Osteocyte (in vitro differentiated cells): Measurements from ENCODE around the gene MRPL22. TPM values are rescaled to one million over a fixed set of nuclear protein-coding genes. Genes with fewer than 3 reads are reported as not detected.
"Not testable (repeated sequence)": the region's sequence is repeated elsewhere in the genome, so short reads cannot be mapped to it uniquely, and the experiment has no call there.

Experiments used
- DNase-seq: peaks from one replicate; pipeline ENCODE4 v3.0.0; 2021; ENCODE audit warnings: mixed read lengths; ENCODE audit not compliant: unreplicated experiment; ENCODE audit errors: extremely low spot score
- H3K27ac Mint-ChIP-seq: one replicate; pipeline ENCODE4 v1.8.0; 2021; ENCODE audit warnings: mild to moderate bottlenecking, mixed read lengths; ENCODE audit not compliant: unreplicated experiment
- H3K27me3 Mint-ChIP-seq: one replicate; pipeline ENCODE4 v1.8.0; 2021; ENCODE audit warnings: mixed read lengths; ENCODE audit not compliant: unreplicated experiment
- H3K36me3 Mint-ChIP-seq: one replicate; pipeline ENCODE4 v1.8.0; 2021; ENCODE audit warnings: mixed read lengths; ENCODE audit not compliant: unreplicated experiment
- H3K4me1 Mint-ChIP-seq: one replicate; pipeline ENCODE4 v1.8.0; 2021; ENCODE audit warnings: mixed read lengths; ENCODE audit not compliant: unreplicated experiment
- H3K4me3 Mint-ChIP-seq: one replicate; pipeline ENCODE4 v1.8.0; 2021; ENCODE audit warnings: mild to moderate bottlenecking, moderate library complexity, mixed read lengths; ENCODE audit not compliant: unreplicated experiment
- H3K9me3 Mint-ChIP-seq: one replicate; pipeline ENCODE4 v1.8.0; 2021; ENCODE audit warnings: mixed read lengths; ENCODE audit not compliant: unreplicated experiment
- total RNA-seq: library from RNA; stranded (reverse); gene quantifications from 2 replicates; pipeline ENCODE4 v1.2.1, GENCODE V29; 2021
- TF ChIP-seq, protein P1 (sequence below): fragments of 200-600 bp; sonication (generic); IDR thresholded peaks from 2 replicates; pipeline ENCODE4 v1.5.0; 2021; ENCODE audit warnings: antibody characterized with exemption, mild to moderate bottlenecking, moderate library complexity

Gene MRPL22
- total RNA-seq, 1 donor from 2014 or later: 39.1 TPM

DNA sequence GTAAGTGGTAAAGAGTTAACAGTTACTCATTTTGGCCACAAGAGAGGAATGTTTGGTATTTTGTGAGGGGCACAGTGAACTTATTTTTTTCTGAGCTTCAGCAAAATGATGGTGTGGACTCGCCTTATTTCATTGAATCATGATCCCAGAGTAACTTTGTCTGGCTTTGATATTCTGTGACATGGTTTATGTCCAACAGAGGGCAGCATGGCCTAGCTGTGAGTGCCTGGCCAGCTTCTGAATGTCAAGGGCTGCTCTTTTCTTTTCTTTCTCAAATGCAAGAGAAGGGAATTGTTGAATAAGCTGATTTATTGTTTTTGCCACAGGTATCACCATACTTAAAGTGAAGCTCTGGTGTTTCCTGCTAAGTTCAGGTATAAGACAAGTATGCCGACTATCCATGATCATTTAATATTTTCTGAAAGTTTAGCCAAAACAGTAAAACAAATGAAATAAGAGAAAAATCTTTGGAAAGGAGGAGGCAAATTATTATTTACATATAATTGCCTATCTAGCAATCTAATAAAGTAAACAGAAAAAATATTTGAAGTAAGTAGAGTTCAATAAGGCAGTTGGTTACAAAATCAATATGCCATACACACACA lies 31.7 kb downstream of the MRPL22 start:
- H3K4me1 Mint-ChIP-seq: peaks cover 1% of the 10 kb centered on the region
- no peaks in the 10 kb centered on the region for H3K27me3 Mint-ChIP-seq
- H3K4me3 Mint-ChIP-seq: no peak overlapping the region
- no peak for DNase-seq
- H3K27ac Mint-ChIP-seq: no peak overlapping the region
- H3K36me3 Mint-ChIP-seq: peaks cover 13% of the 10 kb centered on the region
- no peaks in the 10 kb centered on the region for H3K9me3 Mint-ChIP-seq
- TF ChIP-seq, protein P1, sequence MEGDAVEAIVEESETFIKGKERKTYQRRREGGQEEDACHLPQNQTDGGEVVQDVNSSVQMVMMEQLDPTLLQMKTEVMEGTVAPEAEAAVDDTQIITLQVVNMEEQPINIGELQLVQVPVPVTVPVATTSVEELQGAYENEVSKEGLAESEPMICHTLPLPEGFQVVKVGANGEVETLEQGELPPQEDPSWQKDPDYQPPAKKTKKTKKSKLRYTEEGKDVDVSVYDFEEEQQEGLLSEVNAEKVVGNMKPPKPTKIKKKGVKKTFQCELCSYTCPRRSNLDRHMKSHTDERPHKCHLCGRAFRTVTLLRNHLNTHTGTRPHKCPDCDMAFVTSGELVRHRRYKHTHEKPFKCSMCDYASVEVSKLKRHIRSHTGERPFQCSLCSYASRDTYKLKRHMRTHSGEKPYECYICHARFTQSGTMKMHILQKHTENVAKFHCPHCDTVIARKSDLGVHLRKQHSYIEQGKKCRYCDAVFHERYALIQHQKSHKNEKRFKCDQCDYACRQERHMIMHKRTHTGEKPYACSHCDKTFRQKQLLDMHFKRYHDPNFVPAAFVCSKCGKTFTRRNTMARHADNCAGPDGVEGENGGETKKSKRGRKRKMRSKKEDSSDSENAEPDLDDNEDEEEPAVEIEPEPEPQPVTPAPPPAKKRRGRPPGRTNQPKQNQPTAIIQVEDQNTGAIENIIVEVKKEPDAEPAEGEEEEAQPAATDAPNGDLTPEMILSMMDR: peak; percentile 65

DNA sequence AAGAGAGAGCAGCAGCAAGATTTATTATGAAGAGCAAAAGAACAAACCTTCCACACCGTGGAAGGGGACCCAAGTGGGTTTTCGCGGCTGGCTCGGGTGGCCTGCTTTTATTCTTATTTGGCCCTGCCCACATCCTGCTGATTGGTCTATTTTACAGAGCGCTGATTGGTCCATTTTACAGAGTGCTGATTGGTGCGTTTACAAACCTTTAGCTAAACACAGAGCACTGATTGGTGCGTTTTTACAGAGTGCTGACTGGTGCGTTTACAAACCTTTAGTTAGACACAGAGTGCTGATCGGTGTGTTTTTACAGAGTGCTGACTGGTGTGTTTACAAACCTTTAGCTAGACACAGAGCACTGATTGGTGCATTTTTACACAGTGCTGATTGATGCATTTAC lies 35.2 kb downstream of the MRPL22 start:
- not testable (repeated sequence) for H3K27ac Mint-ChIP-seq, H3K4me3 Mint-ChIP-seq, H3K9me3 Mint-ChIP-seq, H3K4me1 Mint-ChIP-seq, H3K27me3 Mint-ChIP-seq, DNase-seq
- H3K36me3 Mint-ChIP-seq: peaks cover 10% of the 10 kb centered on the region

DNA sequence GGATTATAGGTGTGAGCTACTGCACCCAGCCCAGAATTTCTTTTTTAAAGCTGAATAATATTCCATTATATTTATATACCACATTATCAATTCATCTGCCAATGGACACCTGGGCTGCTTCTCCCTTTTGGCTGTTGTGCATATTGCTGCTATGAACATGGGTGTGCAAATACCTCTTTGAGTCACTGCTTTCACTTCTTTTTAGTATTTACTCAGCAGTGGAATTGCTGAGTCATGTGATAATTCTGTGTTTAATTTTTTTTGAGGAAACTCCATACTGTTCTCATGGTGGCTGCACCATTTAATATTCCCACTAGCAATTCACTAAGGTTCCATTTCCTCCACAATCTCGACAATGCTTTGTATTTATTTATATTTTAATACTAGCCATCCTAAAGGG lies 36.5 kb downstream of the MRPL22 start:
- TF ChIP-seq, protein P1: no peak
- H3K36me3 Mint-ChIP-seq: peaks cover 10% of the 10 kb centered on the region
- peaks cover 1% of the 10 kb centered on the region for H3K4me1 Mint-ChIP-seq
- H3K27me3 Mint-ChIP-seq: no peaks in the 10 kb centered on the region
- H3K9me3 Mint-ChIP-seq: no peaks in the 10 kb centered on the region
- DNase-seq: no peak
- no peak overlapping the region for H3K4me3 Mint-ChIP-seq
- no peak overlapping the region for H3K27ac Mint-ChIP-seq

DNA sequence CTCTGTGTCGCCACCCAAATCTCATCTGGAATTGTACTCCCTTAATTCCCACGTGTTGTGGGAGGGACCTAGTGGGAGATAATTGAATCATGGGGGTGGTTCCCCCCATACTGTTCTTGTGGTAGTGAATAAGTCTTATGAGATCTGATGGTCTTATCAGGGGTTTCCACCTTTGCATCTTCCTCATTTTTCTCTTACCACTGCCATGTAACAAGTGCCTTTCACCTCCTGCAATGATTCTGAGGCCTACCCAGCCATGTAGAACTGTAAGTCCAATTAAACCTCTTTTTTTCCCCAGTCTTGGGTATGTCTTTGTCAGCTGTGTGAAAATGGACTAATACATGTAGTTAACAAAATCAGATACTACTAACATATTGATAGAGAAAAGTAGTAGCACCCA lies 37.4 kb downstream of the MRPL22 start:
- DNase-seq, H3K4me3 Mint-ChIP-seq, H3K27me3 Mint-ChIP-seq, H3K27ac Mint-ChIP-seq, H3K9me3 Mint-ChIP-seq, H3K4me1 Mint-ChIP-seq: not testable (repeated sequence)
- H3K36me3 Mint-ChIP-seq: peaks cover 10% of the 10 kb centered on the region

DNA sequence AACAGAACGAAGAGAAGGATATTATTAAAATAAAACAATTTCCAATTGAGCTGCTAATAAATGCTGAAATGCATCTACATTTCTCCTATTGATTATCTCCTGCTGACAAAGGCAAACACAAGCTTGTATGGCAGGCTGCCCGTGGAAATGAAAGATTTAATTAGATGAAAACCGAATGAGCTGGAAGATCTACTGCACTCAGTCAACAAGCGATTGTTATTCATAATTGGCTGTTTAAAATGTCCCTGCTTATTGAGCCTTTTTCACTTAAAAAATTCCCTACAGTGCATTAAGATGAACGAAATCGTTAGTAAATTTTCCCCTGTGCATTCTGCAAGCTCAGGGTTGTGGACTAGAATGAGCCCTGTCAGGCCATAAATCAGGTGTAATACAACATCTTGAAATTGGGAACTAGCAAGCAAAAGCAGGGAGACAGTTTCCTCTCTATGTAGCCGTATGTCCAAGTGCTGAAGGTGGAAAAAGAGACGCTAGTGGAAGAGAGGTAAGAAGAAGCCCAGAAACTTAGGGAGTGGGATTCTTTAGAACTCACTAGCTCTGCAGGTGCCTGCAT lies 44.2 kb downstream of the MRPL22 start:
- H3K4me3 Mint-ChIP-seq: no peak overlapping the region
- TF ChIP-seq, protein P1: no peak
- H3K27me3 Mint-ChIP-seq: peaks cover 5% of the 10 kb centered on the region
- no peaks in the 10 kb centered on the region for H3K36me3 Mint-ChIP-seq
- H3K27ac Mint-ChIP-seq: no peak overlapping the region
- DNase-seq: no peak
- H3K4me1 Mint-ChIP-seq: no peaks in the 10 kb centered on the region
- H3K9me3 Mint-ChIP-seq: no peaks in the 10 kb centered on the region

DNA sequence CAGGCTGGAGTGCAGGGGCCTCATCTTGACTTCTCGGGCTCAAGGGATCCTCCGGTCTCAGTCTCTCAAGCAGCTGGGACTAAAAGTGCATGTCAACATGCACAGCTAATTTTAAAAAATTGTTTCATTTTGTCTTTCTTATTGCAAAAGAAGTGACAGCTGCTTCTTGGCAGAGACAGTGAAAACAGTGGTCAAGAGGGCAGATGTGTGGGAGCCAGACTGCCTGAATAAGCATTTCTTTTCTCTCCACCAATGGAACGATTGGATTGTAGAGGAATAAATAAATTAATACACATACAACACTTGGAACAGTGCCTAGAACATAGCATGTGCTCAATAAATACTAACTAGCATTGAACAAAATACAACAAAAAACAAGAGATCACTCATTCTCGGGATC lies 45.3 kb downstream of the MRPL22 start:
- no peaks in the 10 kb centered on the region for H3K9me3 Mint-ChIP-seq
- TF ChIP-seq, protein P1: no peak
- H3K36me3 Mint-ChIP-seq: no peaks in the 10 kb centered on the region
- H3K27ac Mint-ChIP-seq: no peak overlapping the region
- H3K27me3 Mint-ChIP-seq: peaks cover 8% of the 10 kb centered on the region
- DNase-seq: no peak
- no peak overlapping the region for H3K4me3 Mint-ChIP-seq
- no peaks in the 10 kb centered on the region for H3K4me1 Mint-ChIP-seq
